GM19455 (cell line): ENCODE results near the gene PCBP3.

Source experiments
- ATAC-seq: cut with Tn5 transposase; IDR thresholded peaks from one replicate; pipeline ENCODE4 v1.9.1; 2021; ENCODE audit not compliant: unreplicated experiment

Gene PCBP3

DNA sequence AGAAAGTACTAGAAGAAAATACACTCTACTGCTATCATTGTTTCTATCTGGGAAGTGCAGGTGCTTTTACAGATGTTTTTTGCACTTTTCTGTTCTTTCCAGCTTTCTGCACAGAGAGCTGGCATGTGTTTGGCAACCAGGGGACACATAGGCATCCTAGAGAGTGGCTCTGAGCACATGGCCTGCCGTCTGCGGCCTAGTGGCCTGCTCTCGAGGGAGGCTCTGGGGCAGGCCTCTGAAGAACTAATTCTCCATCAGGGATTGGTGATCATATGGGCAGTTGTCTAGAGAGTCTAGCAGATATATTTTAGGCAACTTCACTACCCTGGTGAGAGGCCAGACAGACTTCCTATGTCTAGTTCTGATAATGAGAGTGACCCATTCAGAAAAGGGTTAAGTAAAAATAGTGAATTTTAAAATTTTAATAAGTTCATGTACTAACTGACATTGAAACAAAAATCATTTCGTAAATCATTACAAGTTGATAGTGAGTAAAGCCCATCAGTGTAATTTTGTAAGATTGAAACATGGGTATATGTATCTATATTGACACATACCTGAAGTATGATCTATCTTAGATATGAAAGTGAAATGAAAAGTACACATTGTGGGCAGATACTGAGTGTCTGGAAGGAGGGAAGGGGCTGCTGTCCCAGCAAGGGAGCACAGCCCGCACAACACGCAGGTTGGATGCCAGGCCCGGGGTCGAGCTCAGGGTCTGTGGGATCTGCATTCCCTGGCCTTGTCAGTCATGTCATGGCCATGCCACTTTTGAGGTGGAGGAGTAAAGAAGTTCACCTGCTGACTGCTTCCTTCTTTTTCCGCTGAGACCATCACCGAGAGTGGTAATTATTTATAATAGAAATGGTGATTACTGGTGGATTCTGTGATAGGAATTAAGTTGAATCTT lies 79.8 kb downstream of the PCBP3 start:
- ATAC-seq, result no peak

DNA sequence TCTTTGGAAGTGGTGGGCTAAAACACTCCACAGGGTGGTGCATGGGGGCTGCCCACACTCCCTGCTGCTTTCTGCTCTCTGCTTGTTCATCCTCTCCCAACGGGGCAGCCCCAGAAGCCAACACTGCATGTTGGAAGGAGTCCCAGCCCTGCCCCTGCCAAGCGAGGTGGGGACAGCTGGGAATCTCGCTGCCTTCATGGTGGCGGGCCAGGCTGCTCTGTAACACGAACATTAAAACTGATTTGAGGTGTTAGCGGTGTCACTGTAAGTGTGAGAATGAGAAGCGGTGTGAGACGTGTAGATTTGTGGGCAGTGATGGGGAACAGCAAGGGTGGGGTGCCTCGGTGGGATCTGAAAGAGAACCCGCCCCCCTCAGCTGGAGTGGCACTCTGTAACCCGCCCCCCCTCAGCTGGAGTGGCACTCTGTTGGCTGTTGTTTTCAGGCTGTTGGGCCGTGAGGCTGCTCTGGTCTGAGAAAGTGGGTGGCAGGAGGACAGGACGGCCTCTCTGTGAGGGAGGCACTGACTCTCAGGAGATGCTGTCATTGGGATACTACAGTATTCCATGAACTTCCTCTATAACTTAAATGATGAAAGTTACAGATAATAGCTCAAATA lies 80.9 kb downstream of the PCBP3 start:
- ATAC-seq, result no peak

DNA sequence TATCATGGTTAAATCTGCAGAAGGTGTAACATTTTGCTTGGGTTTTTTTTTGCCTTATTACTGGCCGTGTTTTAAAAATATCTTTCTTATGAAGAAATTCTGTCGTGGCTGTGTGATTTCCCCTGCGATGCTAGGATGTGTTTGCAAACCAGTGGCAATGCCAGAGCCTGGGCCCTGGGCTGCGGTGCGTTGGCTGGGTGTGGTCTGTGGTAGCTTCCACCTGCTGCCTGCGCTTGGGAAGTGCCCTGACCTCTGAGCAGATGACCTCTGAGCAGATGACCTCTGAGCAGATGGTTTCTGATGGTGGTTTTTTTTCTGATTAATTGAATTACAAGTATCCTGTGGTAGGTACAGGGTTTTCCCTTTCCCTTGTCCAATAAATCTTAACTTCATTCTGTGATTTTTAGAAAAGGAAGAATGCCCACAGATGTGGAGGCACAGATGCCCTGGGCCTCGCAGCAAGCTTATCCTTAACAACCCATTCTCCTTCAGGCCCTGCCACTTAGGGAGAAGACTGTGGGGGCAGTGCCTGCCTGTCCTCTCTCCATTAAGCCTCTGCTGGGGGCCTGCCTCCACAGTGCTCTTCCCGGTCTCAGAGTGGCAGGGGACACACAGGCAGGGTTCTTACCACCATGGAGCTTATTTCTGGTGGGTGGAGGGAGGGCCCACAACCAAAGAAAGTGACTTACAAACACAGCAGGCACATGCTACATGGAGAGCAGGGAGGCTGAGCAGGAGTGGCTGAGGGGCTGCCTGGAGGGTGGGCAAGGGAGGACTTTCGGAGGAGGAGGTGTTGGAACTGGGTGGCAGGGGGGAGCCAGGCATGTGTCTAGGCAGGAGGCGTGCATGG lies 81.7 kb downstream of the PCBP3 start:
- no peak for ATAC-seq

GRCh38 chr21:45725844-45726200 lies 82.3 kb downstream of the PCBP3 start:
- ATAC-seq, result no peak

- no peak for ATAC-seq
Measured at GRCh38 chr21:45726438-45726837, 82.9 kb downstream of the PCBP3 start.

GRCh38 chr21:45727390-45727789 lies 83.9 kb downstream of the PCBP3 start:
- ATAC-seq, result no peak

- ATAC-seq, result no peak
Measured at GRCh38 chr21:45735259-45736000, 91.9 kb downstream of the PCBP3 start.

DNA sequence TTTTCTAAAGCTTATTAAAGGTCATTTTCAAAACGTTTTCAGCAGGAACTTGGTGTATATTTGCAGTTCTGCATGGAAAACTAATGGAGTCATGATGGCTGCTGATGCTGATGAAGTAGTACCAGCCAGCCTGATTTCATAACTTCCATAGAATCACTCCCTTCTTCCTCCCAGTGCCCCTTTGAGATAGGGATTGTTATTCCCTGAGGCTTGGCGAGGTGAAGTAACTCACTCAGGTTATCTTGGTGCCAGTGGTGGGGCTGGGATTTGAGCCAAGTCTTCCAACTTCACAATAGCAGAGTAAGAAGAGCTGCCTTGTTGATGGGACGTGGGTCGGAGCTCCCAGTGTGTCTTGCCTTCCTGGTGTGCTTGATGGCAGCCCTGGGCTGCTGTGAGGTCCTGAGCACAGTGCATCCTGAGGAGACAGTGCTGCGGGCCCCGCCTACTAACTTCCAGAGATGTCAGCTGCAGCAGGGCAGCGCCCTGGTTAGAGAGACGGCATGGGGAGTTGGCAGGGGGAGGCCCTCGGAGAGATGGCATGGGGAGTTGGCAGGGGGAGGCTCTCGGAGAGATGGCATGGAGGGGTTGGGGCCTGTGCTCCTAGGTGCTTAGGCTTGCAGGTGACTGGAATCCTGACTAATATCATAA lies 92.6 kb downstream of the PCBP3 start:
- ATAC-seq, result no peak

- no peak for ATAC-seq
Measured at GRCh38 chr21:45736690-45737484, 93.4 kb downstream of the PCBP3 start.

- no peak for ATAC-seq
Measured at GRCh38 chr21:45737485-45738166, 94.1 kb downstream of the PCBP3 start.

DNA sequence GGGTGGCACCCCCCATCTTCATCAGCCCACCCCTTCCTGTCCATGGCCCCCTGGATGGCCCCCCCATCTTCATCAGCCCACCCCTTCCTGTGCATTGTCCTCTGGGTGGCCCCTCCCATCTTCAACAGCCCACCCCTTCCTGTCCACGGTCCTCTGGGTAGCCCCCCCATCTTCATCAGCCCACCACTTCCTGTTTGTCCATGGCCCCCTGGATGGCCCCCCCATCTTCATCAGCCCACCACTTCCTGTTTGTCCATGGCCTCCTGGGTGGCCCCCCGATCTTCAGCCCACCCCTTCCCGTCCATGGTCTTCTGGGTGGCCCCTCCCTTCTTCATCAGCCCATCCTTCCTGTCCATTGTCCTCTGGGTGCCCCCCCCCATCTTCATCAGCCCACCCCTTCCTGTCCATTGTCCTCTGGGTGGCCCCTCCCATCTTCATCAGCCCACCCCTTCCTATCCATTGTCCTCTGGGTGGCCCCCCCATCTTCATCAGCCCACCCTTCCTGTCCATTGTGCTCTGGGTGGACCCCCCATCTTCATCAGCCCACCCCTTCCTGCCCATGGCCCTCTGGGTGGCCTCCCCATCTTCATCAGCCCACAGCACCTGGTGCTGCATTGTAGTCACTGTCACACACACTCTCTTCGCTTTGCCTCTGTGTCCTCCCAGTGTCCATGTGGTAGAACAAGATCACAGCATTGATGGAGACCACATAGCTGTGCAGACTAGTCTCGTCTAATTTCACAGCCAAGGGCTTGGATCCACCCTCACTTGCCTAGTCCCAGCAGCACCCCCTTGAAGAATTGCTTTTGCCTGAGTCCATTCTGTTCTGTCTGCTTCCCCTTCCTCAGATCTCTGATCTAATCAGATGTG lies 95.9 kb downstream of the PCBP3 start:
- ATAC-seq, result no peak

- no peak for ATAC-seq
Measured at GRCh38 chr21:45740088-45740440, 96.5 kb downstream of the PCBP3 start.

DNA sequence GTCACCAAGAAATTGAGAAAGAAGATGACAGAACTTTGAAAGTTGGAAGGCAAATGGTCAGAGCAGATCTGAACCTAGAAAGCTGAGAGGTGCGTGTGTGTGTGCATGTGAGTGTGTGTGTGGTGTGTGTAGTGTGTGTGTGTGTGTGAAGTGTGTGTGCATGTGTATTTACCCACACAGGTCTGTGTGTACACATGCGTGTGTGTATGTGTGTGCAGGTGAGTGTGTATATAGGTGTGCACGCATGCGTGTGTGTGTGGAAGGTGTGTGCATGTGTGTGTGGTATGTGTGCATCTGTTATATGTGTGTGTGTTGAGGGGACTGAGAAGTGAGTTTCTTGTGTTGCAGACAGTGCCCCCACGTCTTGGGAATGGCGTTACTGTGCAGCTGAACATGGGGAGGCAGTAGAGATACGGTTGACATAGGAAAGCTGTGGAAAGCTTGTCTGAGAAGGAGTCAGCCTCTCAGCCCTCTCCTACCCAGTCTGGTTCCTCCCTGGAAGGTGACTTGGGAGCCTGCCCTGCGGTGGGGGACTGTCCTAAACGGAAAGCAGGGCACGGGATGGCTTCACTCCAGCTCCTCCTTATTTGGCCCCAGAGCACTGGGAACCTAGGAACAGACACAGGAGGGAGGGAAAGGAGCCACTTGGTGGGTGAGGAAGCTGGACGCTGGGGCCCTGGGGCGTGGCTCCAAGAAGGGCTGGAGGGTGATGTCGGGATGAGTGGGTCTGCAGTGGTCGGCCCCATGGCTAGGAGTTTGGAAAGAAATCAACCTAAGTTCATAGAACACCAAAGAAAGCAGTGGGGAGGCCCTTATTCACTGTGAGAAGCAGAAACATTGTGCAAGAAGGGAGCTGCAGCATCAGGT lies 97.2 kb downstream of the PCBP3 start:
- no peak for ATAC-seq

GRCh38 chr21:45741691-45742090 lies 98.2 kb downstream of the PCBP3 start:
- no peak for ATAC-seq

GRCh38 chr21:45742247-45742646 lies 98.7 kb downstream of the PCBP3 start:
- no peak for ATAC-seq

DNA sequence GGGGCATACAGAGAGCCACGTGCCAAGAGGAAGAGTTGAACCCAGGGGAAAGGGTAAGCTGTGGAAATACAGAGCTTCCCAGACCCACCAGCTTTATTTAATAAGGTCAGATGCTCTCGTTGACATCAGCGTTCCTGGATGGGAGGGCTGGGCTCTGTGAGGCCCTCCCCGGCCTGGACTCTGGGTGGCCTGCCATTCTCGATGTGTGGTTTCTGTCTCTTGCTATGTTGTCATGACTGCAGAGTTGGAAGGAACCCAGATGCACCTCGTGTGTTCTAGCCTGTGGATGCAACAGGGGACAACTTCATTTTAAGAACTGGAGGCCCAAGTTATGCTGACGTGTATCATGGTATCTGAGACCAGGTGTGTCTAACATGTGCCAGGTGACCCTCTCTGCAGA lies 101.7 kb downstream of the PCBP3 start:
- no peak for ATAC-seq

- ATAC-seq, result no peak
Measured at GRCh38 chr21:45747233-45747766, 103.8 kb downstream of the PCBP3 start.
